ENCODE data around the gene OR4D2.
"Not testable (repeated sequence)": the region's sequence is repeated elsewhere in the genome, so short reads cannot be mapped to it uniquely, and the experiment has no call there.

The OR4D2 gene

GRCh38 chr17:58166682-58167081, at the start of gene OR4D2:
TSS of gene OR4D2 (plus strand) at chr17:58166982. CDS start at chr17:58169656, 2,674 bp downstream.
- no peak for DNase-seq (ENCODE audit: low spot score)

DNA sequence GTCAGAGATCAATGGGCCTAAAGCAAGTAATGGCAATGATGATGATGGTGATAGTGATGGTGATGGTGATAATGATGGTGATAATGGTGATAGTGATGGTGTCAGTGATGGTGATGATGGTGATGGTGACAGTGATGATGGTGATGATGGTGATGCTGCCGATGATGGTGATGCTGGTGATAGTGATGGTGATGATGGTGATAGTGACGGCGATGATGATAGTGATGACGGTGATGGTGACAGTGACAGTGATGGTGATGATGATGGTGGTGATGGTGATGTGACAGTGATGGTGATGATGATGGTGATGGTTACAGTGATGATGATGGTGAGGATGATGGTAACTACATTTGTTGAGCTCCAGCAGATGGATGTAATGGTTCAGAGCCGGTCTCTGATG, 49.4 kb upstream of the OR4D2 start:
- no peak for DNase-seq (ENCODE audit: low spot score)

GRCh38 chr17:58119491-58119890, 47.3 kb upstream of the OR4D2 start:
- no peak for DNase-seq (ENCODE audit: low spot score)

DNA sequence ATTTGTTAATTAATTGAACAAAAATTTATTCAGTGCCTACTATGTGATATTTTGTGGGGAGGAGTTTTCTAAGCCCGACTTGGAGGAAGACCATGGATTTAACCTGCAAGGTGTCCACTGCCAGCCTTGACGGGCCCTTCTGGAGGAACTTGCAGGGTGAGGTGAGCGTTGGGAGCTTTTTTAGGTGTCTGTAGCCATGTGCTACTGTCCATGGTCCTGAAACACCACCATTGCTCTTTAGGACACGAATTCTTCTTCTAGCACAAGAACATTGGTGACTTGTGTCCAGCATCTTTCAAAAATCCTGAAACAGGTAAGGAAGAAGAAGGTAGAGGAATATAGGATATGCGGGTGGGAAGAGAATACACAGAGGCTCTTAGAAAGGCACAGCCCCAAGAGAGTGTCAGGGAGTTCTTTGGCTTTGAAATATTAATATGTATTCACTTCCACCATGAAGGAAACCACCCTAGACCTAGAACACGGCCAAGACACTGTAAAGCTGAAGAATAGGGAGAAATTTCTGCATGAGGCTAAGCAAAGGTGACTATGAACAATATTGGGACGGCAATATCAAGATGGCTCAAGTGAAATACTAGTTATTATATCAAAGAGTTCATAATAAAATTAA, 46.5 kb upstream of the OR4D2 start:
- peak; percentile 79 for DNase-seq (ENCODE audit: low spot score)

DNA sequence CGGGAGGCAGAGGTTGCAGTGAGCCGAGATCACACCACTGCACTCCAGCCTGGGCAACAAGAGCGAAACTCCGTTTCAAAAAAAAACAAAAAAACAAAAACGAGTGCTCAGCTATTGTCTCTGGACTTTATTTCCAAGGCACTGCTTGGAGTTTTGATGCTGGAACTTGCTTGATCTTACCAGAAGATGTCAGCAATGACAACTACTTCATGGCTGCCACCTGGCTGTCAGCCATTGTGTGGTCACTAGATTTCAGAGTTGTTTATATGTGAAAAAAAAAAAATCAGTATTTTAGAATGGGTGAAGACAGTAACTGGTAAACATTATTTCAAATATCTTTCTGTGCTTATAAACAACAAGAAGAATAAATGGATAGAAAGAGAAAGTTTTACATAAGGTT, 44.9 kb upstream of the OR4D2 start:
- DNase-seq (ENCODE audit: low spot score): peak; percentile 49

GRCh38 chr17:58127846-58128245, 38.9 kb upstream of the OR4D2 start:
- DNase-seq (ENCODE audit: low spot score): no peak

DNA sequence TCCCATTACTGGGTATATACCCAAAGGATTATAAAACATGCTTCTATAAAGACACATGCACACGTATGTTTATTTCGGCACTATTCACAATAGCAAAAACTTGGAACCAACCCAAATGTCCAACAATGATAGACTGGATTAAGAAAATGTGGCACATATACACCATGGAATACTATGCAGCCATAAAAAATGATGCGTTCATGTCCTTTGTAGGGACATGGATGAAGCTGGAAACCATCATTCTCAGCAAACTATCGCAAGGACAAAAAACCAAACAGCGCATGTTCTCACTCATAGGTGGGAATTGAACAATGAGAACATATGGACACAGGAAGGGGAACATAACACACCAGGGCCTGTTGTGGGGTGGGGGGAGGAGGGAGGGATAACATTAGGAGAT, 34.1 kb upstream of the OR4D2 start:
- DNase-seq (ENCODE audit: low spot score): not testable (repeated sequence)

GRCh38 chr17:58136669-58137279, 30.0 kb upstream of the OR4D2 start:
- peak; percentile 59 for DNase-seq (ENCODE audit: low spot score)

DNA sequence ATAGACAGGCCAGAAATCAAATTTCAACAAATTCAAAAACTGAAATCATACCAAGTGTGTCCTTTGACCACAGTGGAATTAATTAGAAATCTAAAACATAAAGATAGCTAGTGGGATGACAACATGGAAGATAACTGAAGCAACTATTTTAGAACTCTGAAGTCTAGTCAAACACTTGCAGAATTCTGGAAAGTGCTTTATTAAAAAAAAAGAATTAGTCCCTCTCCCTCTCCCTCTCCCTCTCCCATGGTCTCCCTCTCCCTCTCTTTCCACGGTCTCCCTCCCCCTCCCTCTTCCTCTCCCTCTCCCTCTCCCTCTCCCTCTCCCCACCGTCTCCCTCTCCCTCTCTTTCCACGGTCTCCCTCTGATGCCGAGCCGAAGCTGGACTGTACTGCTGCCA, 25.3 kb upstream of the OR4D2 start:
- DNase-seq (ENCODE audit: low spot score): no peak

DNA sequence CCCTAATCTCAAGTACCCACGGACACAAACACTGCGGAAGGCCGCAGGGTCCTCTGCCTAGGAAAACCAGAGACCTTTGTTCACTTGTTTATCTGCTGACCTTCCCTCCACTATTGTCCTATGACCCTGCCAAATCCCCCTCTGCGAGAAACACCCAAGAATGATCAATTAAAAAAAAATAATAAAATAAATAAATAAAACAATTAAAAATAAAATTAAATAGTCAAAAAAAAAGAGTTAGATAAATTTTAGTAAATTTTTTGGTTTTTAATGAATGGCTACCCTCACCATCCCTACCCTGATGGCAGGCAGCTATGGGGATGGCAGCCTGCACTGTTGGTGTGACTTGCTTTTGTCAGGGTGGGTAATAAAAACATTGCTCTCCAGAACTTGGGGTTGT, 23.4 kb upstream of the OR4D2 start:
- DNase-seq (ENCODE audit: low spot score): not testable (repeated sequence)

DNA sequence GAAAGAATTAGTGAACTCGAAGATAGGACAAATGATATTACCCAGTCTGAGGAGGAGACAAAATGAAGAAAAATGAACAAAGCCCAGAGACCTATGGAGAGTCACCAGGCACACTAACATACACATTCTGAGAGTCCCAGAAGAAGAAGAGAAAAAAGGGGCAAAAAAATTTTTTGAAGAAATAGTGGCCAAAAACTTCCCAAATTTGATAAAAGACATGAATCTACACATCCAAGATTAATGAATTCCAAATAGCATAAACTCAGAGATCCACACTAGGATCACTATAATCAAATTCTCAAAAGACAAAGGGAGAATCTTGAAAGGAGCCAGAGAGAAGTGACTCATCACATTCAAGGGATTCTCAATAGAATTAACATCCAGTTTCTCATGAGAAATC, 22.0 kb upstream of the OR4D2 start:
- no peak for DNase-seq (ENCODE audit: low spot score)

DNA sequence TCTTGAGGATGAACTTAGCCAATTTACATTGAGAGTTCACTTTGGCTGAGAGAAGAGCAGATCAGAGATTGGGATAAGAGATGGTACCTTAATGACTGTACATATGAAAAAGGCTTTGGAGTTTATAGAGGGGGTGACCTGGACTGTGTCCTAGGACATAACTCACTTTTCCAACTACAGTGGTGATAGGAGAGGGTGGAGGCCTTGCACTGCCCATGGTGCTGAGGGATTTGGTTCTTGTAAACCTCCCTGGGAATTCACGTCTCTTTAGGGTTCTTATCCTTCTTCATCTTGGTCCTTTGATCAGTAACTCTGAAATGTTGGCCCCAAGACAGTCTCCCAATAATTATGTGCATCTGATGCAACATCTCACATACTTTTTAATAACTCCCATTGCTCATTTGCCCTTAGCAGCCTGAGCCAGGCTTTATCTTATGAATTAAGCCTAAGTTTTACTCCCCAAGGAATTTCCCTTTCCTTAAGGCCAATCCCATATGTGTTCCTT, 18.8 kb upstream of the OR4D2 start, which contains the start of gene OR4D1:
Gene OR4D1 (plus strand): TSS at position 455 of the 505 bp plus-strand sequence. CDS start 6,770 bp downstream, outside the sequence.
- no peak for DNase-seq (ENCODE audit: low spot score)

DNA sequence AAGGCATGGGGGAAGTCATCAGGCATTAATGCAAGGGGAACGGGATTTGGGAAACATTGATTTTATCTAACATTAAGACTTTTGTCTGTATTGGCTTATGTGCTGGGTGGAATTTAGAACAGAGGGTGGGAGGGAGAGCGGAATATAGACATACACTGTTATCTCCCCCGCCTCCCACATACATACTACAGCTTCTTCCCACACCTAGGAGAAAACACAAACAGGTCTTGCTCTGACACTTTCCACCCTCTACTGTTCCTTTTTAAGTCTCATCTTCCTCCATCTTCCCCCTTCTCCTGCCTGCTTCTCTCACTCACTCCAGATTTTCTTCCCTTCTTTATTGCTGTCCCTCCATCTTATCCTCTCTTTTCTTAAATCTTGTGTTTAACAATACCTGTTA, 18.2 kb upstream of the OR4D2 start:
- no peak for DNase-seq (ENCODE audit: low spot score)

DNA sequence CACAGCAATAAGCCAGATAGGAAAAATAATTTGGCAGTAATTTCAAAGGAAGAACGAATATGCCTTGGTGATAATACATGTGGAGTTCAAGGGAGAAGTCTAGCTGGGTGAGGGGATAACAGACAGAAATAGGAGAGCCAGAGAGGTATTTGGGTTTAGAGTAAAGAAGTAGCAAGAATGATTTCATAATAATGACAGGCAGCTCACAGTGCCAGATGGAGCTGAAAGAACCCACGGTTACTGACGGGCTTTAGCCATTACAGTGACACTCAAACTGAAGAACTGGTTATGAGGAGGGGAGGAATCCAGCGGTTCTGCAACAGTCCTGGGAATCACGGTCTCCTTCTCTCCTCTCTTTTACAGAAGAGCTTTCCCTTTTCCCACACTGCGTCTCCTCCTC, 16.4 kb upstream of the OR4D2 start:
- no peak for DNase-seq (ENCODE audit: low spot score)

DNA sequence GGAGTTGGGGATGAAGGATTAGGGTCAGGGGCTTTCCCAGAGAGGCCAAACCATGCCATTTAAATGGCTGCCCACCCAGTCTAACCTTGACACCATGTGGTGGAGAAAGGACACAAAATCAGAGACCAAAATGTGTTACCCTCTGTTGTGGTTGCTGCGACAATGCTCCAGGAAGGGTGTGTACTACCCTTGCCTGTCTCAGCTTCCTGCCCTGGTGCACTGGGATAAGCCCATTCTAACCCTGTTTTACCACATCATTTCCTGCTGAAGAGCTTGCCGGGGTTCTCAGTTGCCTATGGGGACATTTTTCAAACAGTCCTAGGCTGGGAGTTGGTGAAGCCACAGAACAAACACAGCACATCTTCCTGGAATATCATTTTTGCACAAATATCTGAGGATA, 13.7 kb upstream of the OR4D2 start:
- no peak for DNase-seq (ENCODE audit: low spot score)

DNA sequence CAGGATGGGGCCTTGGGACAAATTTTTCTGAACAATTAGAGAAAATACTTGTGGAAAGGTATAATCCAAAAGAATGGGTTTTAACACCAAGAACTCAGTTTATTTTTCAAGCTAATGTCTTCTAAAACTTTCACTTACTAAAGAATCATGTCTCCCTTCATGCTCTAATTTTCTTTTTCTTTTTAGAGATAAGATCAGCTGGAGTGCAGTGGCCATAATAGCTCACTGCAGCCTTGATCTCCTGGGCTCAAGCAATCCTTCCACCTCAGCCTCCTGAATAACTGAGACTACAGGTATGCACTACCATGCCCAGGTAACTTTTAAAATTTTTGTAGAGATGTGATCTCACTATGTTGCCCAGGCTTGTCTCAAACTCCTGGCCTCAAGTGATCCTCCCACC, 13.1 kb upstream of the OR4D2 start:
- DNase-seq (ENCODE audit: low spot score): no peak

DNA sequence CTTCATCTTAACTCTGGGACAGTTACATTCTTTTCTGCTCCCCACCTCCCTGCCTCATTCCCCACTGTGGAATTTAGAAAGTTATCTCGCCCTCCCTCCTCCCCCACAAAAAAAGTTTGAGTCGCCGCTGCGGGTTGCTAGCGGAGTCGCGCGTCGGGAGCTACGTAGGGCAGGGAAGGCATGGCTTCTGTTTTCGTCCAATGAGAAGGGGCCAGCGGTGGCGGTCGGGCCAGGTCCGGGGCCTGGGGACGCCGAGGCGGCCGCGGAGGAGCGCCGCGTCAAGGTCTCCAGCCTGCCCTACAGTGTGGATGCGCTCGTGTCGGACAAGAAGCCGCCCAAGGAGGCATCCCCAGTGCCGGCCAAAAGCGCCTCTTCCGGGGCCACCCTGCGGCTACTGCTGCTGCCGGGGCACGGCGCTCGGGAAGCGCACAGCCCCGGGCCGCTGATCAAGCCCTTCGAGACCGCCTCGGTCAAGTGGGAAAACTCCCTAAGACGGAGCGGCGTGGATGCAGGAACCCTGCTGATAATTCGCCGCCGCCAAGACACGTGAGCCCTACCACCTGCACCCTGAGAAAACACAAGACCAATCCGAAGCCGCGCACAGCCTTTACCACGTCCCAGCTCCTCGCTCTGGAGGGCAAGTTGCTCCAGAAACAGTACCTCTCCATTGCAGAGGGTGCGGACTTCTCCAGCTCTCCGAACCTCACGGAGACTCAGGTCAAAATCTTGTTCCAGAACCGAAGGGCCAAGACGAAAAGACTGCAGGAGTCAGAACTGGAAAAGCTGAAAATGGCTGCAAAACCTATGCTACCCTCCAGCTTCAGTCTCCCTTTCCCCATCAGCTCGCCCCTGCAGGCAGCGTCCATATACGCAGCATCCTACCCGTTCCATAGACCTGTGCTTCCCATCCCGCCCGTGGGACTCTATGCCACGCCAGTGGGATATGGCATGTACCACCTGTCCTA, 9.7 kb upstream of the OR4D2 start:
- peak; percentile 80 for DNase-seq (ENCODE audit: low spot score)

DNA sequence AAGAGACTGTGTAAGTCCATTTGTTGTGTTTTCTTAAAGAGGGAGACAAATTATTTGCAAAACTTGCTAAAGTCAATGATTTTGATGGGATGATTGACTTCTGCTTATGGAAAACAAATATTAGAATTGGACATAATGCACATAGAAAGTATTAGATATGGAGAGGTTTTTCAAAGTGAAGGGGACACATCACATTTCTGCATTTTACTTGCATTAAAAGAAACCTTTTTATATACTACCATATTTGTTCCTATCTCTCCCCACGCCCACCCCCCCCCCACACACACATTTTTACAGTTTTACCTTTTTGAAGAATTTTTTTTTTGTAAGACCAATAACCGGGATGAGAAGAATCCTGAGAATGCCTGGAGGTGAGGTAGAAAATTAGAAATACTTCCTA, 8.6 kb upstream of the OR4D2 start:
- DNase-seq (ENCODE audit: low spot score): no peak

DNA sequence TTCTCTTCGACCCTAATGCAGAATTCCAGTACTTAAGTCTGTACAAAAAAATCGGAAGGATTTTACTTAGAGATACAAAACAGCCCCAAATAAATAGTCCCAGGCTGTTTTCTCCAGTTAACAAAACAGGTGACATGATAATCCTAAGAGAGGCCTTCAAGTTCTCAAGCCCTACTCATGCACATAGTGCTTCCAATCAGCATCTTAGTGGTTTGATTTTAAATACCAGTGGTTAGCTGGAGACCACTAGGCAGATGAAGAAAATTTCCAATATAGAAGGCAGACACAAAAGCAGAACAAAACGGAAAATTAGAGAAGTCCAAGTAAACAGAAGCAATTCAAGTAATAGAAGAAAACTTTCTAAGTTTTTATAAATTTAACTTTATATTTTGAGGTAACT, 5.2 kb upstream of the OR4D2 start:
- DNase-seq (ENCODE audit: low spot score): no peak

GRCh38 chr17:58165981-58166380, 801 bp upstream of the OR4D2 start:
- DNase-seq (ENCODE audit: low spot score): no peak

DNA sequence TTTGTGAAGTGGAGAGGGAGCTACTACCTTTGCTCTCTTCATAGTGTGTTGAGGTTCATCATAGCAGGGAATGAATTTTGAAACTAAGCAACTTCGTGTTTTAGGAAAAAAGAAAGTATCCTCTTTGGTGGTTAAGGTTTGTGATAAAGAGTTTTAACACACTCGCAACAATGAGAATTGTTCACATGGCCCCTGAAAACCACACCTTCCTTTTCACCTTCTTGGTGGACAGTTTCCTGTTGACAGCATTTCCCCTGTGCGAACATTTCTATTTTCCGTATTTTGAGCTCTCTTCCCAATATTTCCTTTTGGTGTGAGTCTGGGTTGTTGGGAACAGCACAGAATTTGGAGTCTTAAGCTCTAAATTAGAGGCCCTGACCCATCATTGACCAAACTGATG, 3.8 kb downstream of the OR4D2 start:
- DNase-seq (ENCODE audit: low spot score): no peak

GRCh38 chr17:58172369-58173071, 5.7 kb downstream of the OR4D2 start:
- peak; percentile 57 for DNase-seq (ENCODE audit: low spot score)

Data from iPS-NIHi11 (cell line).